ENCODE data around the gene PLXNB3.

GRCh38 chrX:153781428-153782047 lies 17.5 kb downstream of the PLXNB3 start:
- no peak for TF ChIP-seq CTCF (IDR thresholded peaks at IDR 0.05)
- TF ChIP-seq EZH2 (IDR thresholded peaks at IDR 0.05; ENCODE audit: borderline replicate concordance, insufficient read depth, low read depth, low read length, poor library complexity, severe bottlenecking) = no peak

All from B cell (primary cell).